K562 (cell line): ENCODE data around the gene TUBB6. TPM values are rescaled to one million over a fixed set of nuclear protein-coding genes. Genes with fewer than 3 reads are reported as not detected.

Experiments used
- ATAC-seq: fragments of 200-7000 bp; cut with Tn5 transposase; 3 replicates; pipeline ENCODE4 v1.9.1; 2020; ENCODE audit warnings: moderate library complexity
- BruUV-seq: library from RNA; stranded (reverse); fragments of 400-500 nt; replicated peaks from 2 replicates; lab custom pipeline; 2021; lab: Mats Ljungman, UMichigan
- CTCF ChIA-PET: fragments of 300-600 bp; formaldehyde crosslinking; extraction: SDS; loops from one replicate; lab custom pipeline; 2021; ENCODE audit warnings: low intra/inter-chr PET ratio; lab: Yijun Ruan, JAX
- POLR2A ChIA-PET: fragments of 300-600, 350-650 bp; sonication (Branson Sonifier 250); formaldehyde crosslinking; extraction: SDS; loops from one replicate; lab custom pipeline; 2021; ENCODE audit warnings: antibody characterized with exemption, inconsistent platforms; lab: Yijun Ruan, JAX
- DNase-seq, 4 experiments: peaks; one replicate each; pipeline versions ENCODE4 v3.0.0 to v3.0.0-alpha.2; 2011 to 2018; ENCODE audit warnings: low spot score in 3 of 4, mixed read lengths in 3 of 4; ENCODE audit errors: extremely low read depth in 1 of 4
- FAIRE-seq: peaks from 2 replicates; lab custom pipeline; 2011; peaks lifted over from hg19 to GRCh38; lab: Jason Lieb, UNC
- H2AFZ ChIP-seq: 2 replicates; pipeline ENCODE4 v1.6.0; 2011; ENCODE audit warnings: low read depth, low read length, control low read depth, inconsistent platforms
- H3K27ac ChIP-seq: fragments of 200-600 bp; 3 replicates; pipeline ENCODE4 v1.8.0; 2011; ENCODE audit warnings: low read depth, mild to moderate bottlenecking, control low read depth, inconsistent platforms, low read length, moderate library complexity, mixed read lengths; ENCODE audit errors: extremely low read depth
- H3K27me3 ChIP-seq, 2 experiments: fragments of 300-600 bp in 1 of 2; 2 replicates in 1 of 2; 3 replicates in 1 of 2; pipeline versions ENCODE4 v1.6.0 to v1.8.0; 2011; ENCODE audit warnings: inconsistent platforms in 2 of 2, low read length in 2 of 2, mild to moderate bottlenecking in 1 of 2, mixed read lengths in 1 of 2, moderate library complexity in 1 of 2; ENCODE audit not compliant: control insufficient read depth in 2 of 2, insufficient read depth in 2 of 2
- H3K36me3 ChIP-seq: fragments of 300-600 bp; 3 replicates; pipeline ENCODE4 v1.8.0; 2011; ENCODE audit warnings: mild to moderate bottlenecking, low read length, inconsistent platforms; ENCODE audit not compliant: control insufficient read depth, insufficient read depth
- H3K4me1 ChIP-seq, 2 experiments: fragments of 200-600 bp in 1 of 2; replicated peaks in 1 of 2; 2 replicates in 1 of 2; 3 replicates in 1 of 2; pipeline versions ENCODE4 v1.5.1 to v1.8.0; 2011; ENCODE audit warnings: inconsistent platforms in 2 of 2, low read length in 2 of 2, mild to moderate bottlenecking in 1 of 2, mixed read lengths in 1 of 2, moderate library complexity in 1 of 2; ENCODE audit not compliant: control insufficient read depth in 2 of 2, insufficient read depth in 2 of 2
- H3K4me2 ChIP-seq: 2 replicates; pipeline ENCODE4 v1.6.1; 2011; ENCODE audit warnings: low read length, control low read depth, inconsistent platforms, mixed read lengths; ENCODE audit not compliant: insufficient read depth
- H3K4me3 ChIP-seq: fragments of 200-600 bp; sonication (generic), shearing (Covaris generic); 2 replicates; pipeline ENCODE4 v1.5.1; 2016; ENCODE audit warnings: control low read depth, inconsistent platforms
- H3K79me2 ChIP-seq: fragments of 200-600 bp; 3 replicates; pipeline ENCODE4 v1.8.0; 2011; ENCODE audit warnings: low read length, inconsistent platforms; ENCODE audit not compliant: control insufficient read depth, insufficient read depth
- H3K9ac ChIP-seq, 2 experiments: 2 replicates each; pipeline versions ENCODE4 v1.6.0 to v1.6.1; 2011; ENCODE audit warnings: low read depth in 2 of 2, low read length in 2 of 2, control low read depth in 1 of 2, inconsistent platforms in 1 of 2, mild to moderate bottlenecking in 1 of 2, mixed read lengths in 1 of 2; ENCODE audit not compliant: insufficient read depth in 1 of 2
- H3K9me1 ChIP-seq: one replicate; pipeline ENCODE4 v1.6.0; 2011; ENCODE audit warnings: inconsistent platforms, mild to moderate bottlenecking, low read length, moderate library complexity; ENCODE audit not compliant: control insufficient read depth, insufficient read depth
- H3K9me3 ChIP-seq: replicated peaks from 2 replicates; pipeline ENCODE4 v1.5.1; 2011; ENCODE audit warnings: low read depth, low read length, inconsistent platforms; ENCODE audit not compliant: control insufficient read depth, insufficient read depth
- H4K20me1 ChIP-seq: replicated peaks from 2 replicates; pipeline ENCODE4 v1.6.1; 2011; ENCODE audit warnings: low read length, inconsistent platforms, mixed read lengths; ENCODE audit not compliant: control insufficient read depth, insufficient read depth
- ADNP ChIP-seq: fragments of 200-800 bp; sonication (Bioruptor generic); IDR thresholded peaks from 2 replicates; pipeline ENCODE4 v1.6.1; 2016; ENCODE audit warnings: missing genetic modification characterization, missing compliant biosample characterization
- BCOR ChIP-seq: fragments of 450-650 bp; IDR thresholded peaks from 2 replicates; pipeline ENCODE4 v1.6.1; 2016
- ETV6 ChIP-seq, 3 experiments: fragments of 150-350 bp in 1 of 3; sonication (generic) in 1 of 3; formaldehyde crosslinking in 1 of 3; IDR thresholded peaks; 2 replicates each; pipeline versions ENCODE4 v1.6.1 to v1.8.0; 2014 to 2022; ENCODE audit warnings: borderline replicate concordance in 2 of 3, low read depth in 2 of 3, antibody characterized with exemption in 1 of 3, low read length in 1 of 3, mild to moderate bottlenecking in 1 of 3, missing genetic modification reagents in 1 of 3
- KDM1A ChIP-seq, 2 experiments: fragments of 450-650 bp; IDR thresholded peaks; 2 replicates each; pipeline ENCODE4 v1.6.1; 2016; ENCODE audit warnings: mild to moderate bottlenecking in 2 of 2
- NR2C2 ChIP-seq, 2 experiments: fragments of 200-800 bp in 1 of 2; sonication (Bioruptor generic) in 1 of 2; sonication (generic) in 1 of 2; formaldehyde crosslinking in 1 of 2; IDR thresholded peaks; 2 replicates each; pipeline versions ENCODE4 v1.6.1 to v1.8.0; 2016 to 2022; ENCODE audit warnings: mild to moderate bottlenecking in 1 of 2, missing compliant biosample characterization in 1 of 2, missing genetic modification characterization in 1 of 2, missing genetic modification reagents in 1 of 2
- RBM25 ChIP-seq: fragments of 200-400 bp; formaldehyde crosslinking; IDR thresholded peaks from 2 replicates; pipeline ENCODE4 v1.6.1; 2018; ENCODE audit warnings: low read length, low read depth, moderate library complexity; ENCODE audit not compliant: severe bottlenecking
- SRSF7 ChIP-seq: fragments of 200-400 bp; formaldehyde crosslinking; optimal IDR thresholded peaks from 2 replicates; pipeline ENCODE3; 2017; ENCODE audit warnings: mild to moderate bottlenecking, low read depth, low read length
- TAF1 ChIP-seq: IDR thresholded peaks from 2 replicates; pipeline ENCODE4 v1.6.1; 2011; ENCODE audit warnings: mild to moderate bottlenecking, low read length, moderate library complexity; ENCODE audit not compliant: insufficient read depth, control insufficient read depth, severe bottlenecking; ENCODE audit errors: extremely low read depth
- ZBTB1 ChIP-seq: sonication (generic); formaldehyde crosslinking; IDR thresholded peaks from 2 replicates; pipeline ENCODE4 v1.8.1; 2023; ENCODE audit warnings: missing genetic modification reagents, low read depth, mild to moderate bottlenecking, borderline replicate concordance
- ZNF586 ChIP-seq: fragments of 450-650 bp; formaldehyde crosslinking; conservative IDR thresholded peaks from 2 replicates; pipeline ENCODE4 v1.4.0; 2020; ENCODE audit warnings: mild to moderate bottlenecking, moderate library complexity
- WGBS: fragments of 100-300 bp; shearing (Covaris generic); methylation state at CpG from one replicate; pipeline ENCODE4 v1.1.6; 2016; ENCODE audit warnings: low coverage, mixed read lengths; ENCODE audit not compliant: insufficient coverage; ENCODE audit errors: missing lambda C conversion rate; 5-methylcytosine and 5-hydroxymethylcytosine counted together
- in situ Hi-C: fragments of 300-500 bp; cut with MboI; formaldehyde crosslinking; loops from 4 replicates; pipeline ENCODE4 v1.15.0; 2018; ENCODE audit warnings: inconsistent platforms, mixed read lengths
- intact Hi-C: fragments of 100-400 bp; cut with micrococcal nuclease; formaldehyde crosslinking; loops from 2 replicates; pipeline ENCODE4 v1.14.2; 2022
- polyA plus RNA-seq, 8 experiments: library from polyadenylated mRNA; depleted of rRNA in 4 of 8; stranded (reverse) in 5 of 8; unstranded in 3 of 8; fragments of >200 nt; fragmentation: Nextera tagmentation in 2 of 8; fragmentation: Illumina TruSeq in 1 of 8; extraction: Ambion mirVana in 2 of 8; extraction: Trizol in 1 of 8; gene quantifications; 2 replicates each; pipeline versions ENCODE4 v1.2.1 to v1.2.3, GENCODE V29; 2011 to 2014; ENCODE audit warnings: inconsistent platforms in 1 of 8, missing spikeins in 1 of 8
- total RNA-seq, 7 experiments: library from RNA; depleted of rRNA in 6 of 7; stranded (reverse); fragments of >200 nt in 6 of 7; fragmentation: Illumina TruSeq in 2 of 7; extraction: Trizol in 2 of 7; gene quantifications; 2 replicates each; pipeline versions ENCODE4 v1.2.1 to v1.2.3, GENCODE V29; 2011 to 2021; ENCODE audit warnings: low replicate concordance in 1 of 7

The TUBB6 gene
- total and polyA plus RNA-seq, 9 of the 15 experiments (the other 6 are each of a cell fraction or from before 2014, with no cell fraction given) = 43.9 to 404 (median 81.1) TPM

- TF ChIP-seq NR2C2 (CRISPR knock-in tag; IDR thresholded peaks at IDR 0.05) (no peak), NR2C2 (tag; IDR thresholded peaks at IDR 0.05) (peak; percentile 43; the same call in 1 of the 2 replicates), SRSF7 (no peak), TAF1 (peak; percentile 87)
Observed at GRCh38 chr18:12307701-12308385, at the start of gene TUBB6 (continued).

GRCh38 chr18:12258719-12259705 is 49.0 kb upstream of the TUBB6 start:
- no peaks in the 10 kb centered on the region for H3K9me1 ChIP-seq
- peaks cover 16 to 49% of the 10 kb centered on the region in 2 experiments; a peak in 4 of 5 replicates for H3K27me3 ChIP-seq
- no peak overlapping the region for H3K9ac ChIP-seq
- BruUV-seq = no TSS peak
- H3K27ac ChIP-seq = no peak overlapping the region
- ATAC-seq = no peak
- no peak overlapping the region for H2AFZ ChIP-seq
- no peak for FAIRE-seq
- TF ChIP-seq ZNF586 (CRISPR knock-in tag) = no peak
- TF ChIP-seq ADNP (tag) = peak; percentile 23; the same call in 1 of the 2 replicates
- no peak for TF ChIP-seq ZBTB1
- TF ChIP-seq BCOR = peak; percentile 68; the same call in 1 of the 2 replicates
- TF ChIP-seq RBM25 = peak; percentile 81
- no peak for TF ChIP-seq ETV6 (IDR thresholded peaks at IDR 0.05; ENCODE audit: borderline replicate concordance in 1 of 2, low read depth in 2 of 2, low read length in 1 of 2)
- TF ChIP-seq ETV6 (CRISPR knock-in tag; IDR thresholded peaks at IDR 0.05; ENCODE audit: borderline replicate concordance) = no peak
- peak in 1 of 2 experiments; percentile 17; a peak in 1 of 4 replicates for TF ChIP-seq KDM1A (IDR thresholded peaks at IDR 0.05)
- intact Hi-C loops = no loop called here
- peaks cover 5 to 15% of the 10 kb centered on the region in 2 experiments; a peak in 3 of 5 replicates for H3K4me1 ChIP-seq
- H3K9me3 ChIP-seq = no peaks in the 10 kb centered on the region
- in situ Hi-C loops = no loop called here
- ChIA-PET CTCF (no interaction called here), POLR2A (interaction anchor here (0.5 to 0.8 kb wide), 2 partner anchors 12 to 61 kb away, joined by 3 read pairs; no protein-coding TSS in a partner anchor)
- H3K79me2 ChIP-seq = no peaks in the 10 kb centered on the region
- H3K4me3 ChIP-seq = no peak overlapping the region
- no peaks in the 10 kb centered on the region for H3K36me3 ChIP-seq
- no peaks in the 10 kb centered on the region for H4K20me1 ChIP-seq
- no peak for DNase-seq
- H3K4me2 ChIP-seq = no peak overlapping the region
- 26% methylated on average over 24 of the region's 29 CpGs for WGBS
